ENCODE measurements around the gene PPFIA1. TPM values are rescaled to one million over a fixed set of nuclear protein-coding genes. Genes with fewer than 3 reads are reported as not detected.

Gene PPFIA1
- total RNA-seq, 1 experiment from 2014 or later = 86.8 TPM

DNA sequence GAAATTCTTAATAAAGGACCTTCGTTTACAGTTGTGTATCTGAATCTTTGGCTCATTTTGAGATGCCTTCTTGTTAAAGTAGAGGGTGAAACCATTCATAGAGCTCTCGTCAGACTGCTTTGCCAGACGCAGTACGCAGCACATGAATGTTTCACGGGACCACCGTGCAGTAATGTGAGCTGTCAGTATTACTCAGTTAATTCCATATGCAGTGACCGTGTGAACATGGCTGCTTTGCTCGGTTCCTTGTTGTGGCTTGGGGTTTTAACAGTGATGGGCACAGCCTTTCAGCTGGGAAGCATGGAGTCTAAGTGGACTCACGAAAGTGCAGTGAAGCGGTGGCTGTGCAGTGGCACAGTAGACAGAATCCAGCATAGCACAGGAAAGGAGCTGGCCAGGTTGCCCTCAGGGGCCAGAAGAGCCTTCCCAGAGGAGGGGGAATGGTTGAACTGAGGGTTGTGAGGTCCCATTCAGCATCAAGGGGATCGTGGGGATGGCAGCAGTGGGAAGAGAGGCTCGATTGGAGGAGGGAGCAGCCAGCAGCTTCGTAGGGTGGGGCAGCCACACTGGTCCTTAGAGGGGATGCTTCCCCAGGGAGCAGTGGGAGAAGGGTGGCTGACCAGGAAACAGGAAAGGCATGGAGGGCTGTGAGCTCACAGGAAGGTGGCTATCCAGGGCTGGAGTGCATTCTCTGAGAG is 31.4 kb downstream of the PPFIA1 start:
- Histone ChIP-seq H3K79me2 (ENCODE audit: low read depth) (peaks cover 78% of the 10 kb centered on the region), H3K27me3 (ENCODE audit: insufficient read depth, low read depth) (no peaks in the 10 kb centered on the region), H3K27ac (no peak overlapping the region), H4K20me1 (ENCODE audit: insufficient read depth) (peaks cover 48% of the 10 kb centered on the region), H3K9me3 (ENCODE audit: insufficient read depth, low read depth) (no peaks in the 10 kb centered on the region), H3K4me2 (no peak overlapping the region), H2AFZ (no peak overlapping the region), H3K9me2 (ENCODE audit: insufficient read depth) (no peaks in the 10 kb centered on the region), H3K4me1 (replicated peaks; ENCODE audit: insufficient read depth) (peaks cover 40% of the 10 kb centered on the region), H3F3A (ENCODE audit: insufficient read depth, low read depth) (peaks cover 34% of the 10 kb centered on the region), H3K36me3 (ENCODE audit: low read depth) (peaks cover 20% of the 10 kb centered on the region; the same call in 1 of the 2 replicates), H3K4me3 (no peak overlapping the region)
- intact Hi-C loops (cut with micrococcal nuclease; ENCODE audit: unreplicated experiment) = no loop called here
- POLR2A ChIA-PET (ENCODE audit: unreplicated experiment) = no interaction called here
- no TSS peak for BruUV-seq (replicated peaks)
- TF ChIP-seq, protein P1, sequence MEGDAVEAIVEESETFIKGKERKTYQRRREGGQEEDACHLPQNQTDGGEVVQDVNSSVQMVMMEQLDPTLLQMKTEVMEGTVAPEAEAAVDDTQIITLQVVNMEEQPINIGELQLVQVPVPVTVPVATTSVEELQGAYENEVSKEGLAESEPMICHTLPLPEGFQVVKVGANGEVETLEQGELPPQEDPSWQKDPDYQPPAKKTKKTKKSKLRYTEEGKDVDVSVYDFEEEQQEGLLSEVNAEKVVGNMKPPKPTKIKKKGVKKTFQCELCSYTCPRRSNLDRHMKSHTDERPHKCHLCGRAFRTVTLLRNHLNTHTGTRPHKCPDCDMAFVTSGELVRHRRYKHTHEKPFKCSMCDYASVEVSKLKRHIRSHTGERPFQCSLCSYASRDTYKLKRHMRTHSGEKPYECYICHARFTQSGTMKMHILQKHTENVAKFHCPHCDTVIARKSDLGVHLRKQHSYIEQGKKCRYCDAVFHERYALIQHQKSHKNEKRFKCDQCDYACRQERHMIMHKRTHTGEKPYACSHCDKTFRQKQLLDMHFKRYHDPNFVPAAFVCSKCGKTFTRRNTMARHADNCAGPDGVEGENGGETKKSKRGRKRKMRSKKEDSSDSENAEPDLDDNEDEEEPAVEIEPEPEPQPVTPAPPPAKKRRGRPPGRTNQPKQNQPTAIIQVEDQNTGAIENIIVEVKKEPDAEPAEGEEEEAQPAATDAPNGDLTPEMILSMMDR (conservative IDR thresholded peaks at IDR 0.05) = no peak
- TF ChIP-seq EZH2 (IDR thresholded peaks at IDR 0.05; ENCODE audit: low read depth) = no peak
- CTCF ChIA-PET = interaction anchor here (0.7 kb wide), 1 partner anchor 82 kb away, joined by 14 read pairs; no protein-coding TSS in a partner anchor
- no peak for DNase-seq

DNA sequence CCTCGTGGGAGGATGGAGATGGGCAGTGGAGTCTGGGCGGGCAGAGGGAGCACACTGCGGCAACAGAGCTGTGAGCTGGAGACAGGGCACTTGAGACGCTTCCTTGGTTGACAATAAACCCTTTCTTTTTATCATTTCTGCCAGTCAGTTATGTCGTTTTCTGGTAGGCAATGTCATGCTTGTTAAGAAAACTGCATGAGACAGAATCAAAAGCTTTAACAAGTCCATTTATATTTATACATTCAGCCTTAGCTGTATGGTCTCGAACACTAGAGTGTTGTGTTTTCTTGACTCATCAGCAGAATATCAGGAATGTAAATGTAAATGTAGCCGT is 31.9 kb downstream of the PPFIA1 start:
- Histone ChIP-seq H3K27ac (no peak overlapping the region), H3F3A (ENCODE audit: insufficient read depth, low read depth) (peaks cover 36% of the 10 kb centered on the region), H3K79me2 (ENCODE audit: low read depth) (peaks cover 75% of the 10 kb centered on the region), H3K4me3 (no peak overlapping the region), H4K20me1 (ENCODE audit: insufficient read depth) (peaks cover 45% of the 10 kb centered on the region), H3K36me3 (ENCODE audit: low read depth) (peaks cover 17% of the 10 kb centered on the region; the same call in 1 of the 2 replicates), H2AFZ (no peak overlapping the region), H3K9me2 (ENCODE audit: insufficient read depth) (no peaks in the 10 kb centered on the region), H3K9me3 (ENCODE audit: insufficient read depth, low read depth) (no peaks in the 10 kb centered on the region), H3K4me2 (no peak overlapping the region), H3K27me3 (ENCODE audit: insufficient read depth, low read depth) (no peaks in the 10 kb centered on the region), H3K4me1 (replicated peaks; ENCODE audit: insufficient read depth) (peaks cover 40% of the 10 kb centered on the region)
- TF ChIP-seq, protein P1 (conservative IDR thresholded peaks at IDR 0.05) = no peak
- no peak for TF ChIP-seq EZH2 (IDR thresholded peaks at IDR 0.05; ENCODE audit: low read depth)
- intact Hi-C loops (cut with micrococcal nuclease; ENCODE audit: unreplicated experiment) = no loop called here
- BruUV-seq (replicated peaks) = no TSS peak
- DNase-seq = no peak
- ChIA-PET POLR2A (ENCODE audit: unreplicated experiment) (no interaction called here), CTCF (interaction anchor here (0.5 to 0.7 kb wide), 2 partner anchors 13 to 83 kb away, joined by 4 to 14 read pairs; no protein-coding TSS in a partner anchor)

DNA sequence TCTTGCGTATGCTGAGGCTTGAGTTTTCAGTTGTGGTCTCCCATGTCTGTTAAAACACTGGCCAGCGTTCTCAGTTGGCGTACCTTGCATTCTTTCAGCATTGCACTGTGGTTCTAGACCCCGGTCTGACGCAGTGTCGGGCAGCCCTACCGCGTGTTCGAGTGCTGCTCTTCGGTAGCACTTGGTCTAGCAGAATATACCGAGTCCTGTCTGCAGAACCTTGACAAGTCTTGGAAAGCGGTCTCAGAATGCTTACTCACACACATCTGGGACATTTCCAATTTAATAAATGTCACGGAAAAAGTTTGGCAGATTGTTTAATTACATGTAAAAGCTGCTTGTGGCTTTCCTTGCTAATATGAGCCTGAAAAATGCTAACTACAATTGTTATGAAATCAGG is 32.6 kb downstream of the PPFIA1 start:
- ChIA-PET CTCF (no interaction called here), POLR2A (ENCODE audit: unreplicated experiment) (no interaction called here)
- Histone ChIP-seq H3K9me2 (ENCODE audit: insufficient read depth) (no peaks in the 10 kb centered on the region), H3K36me3 (ENCODE audit: low read depth) (peaks cover 17% of the 10 kb centered on the region), H3K79me2 (ENCODE audit: low read depth) (peaks cover 75% of the 10 kb centered on the region), H3K27me3 (ENCODE audit: insufficient read depth, low read depth) (no peaks in the 10 kb centered on the region), H3K4me2 (no peak overlapping the region), H3K4me1 (replicated peaks; ENCODE audit: insufficient read depth) (peaks cover 41% of the 10 kb centered on the region), H2AFZ (no peak overlapping the region), H3K27ac (no peak overlapping the region), H3K4me3 (no peak overlapping the region), H4K20me1 (ENCODE audit: insufficient read depth) (peaks cover 45% of the 10 kb centered on the region), H3F3A (ENCODE audit: insufficient read depth, low read depth) (peaks cover 42% of the 10 kb centered on the region), H3K9me3 (ENCODE audit: insufficient read depth, low read depth) (no peaks in the 10 kb centered on the region)
- DNase-seq = no peak
- intact Hi-C loops (cut with micrococcal nuclease; ENCODE audit: unreplicated experiment) = no loop called here
- TF ChIP-seq, protein P1 (conservative IDR thresholded peaks at IDR 0.05) = no peak
- TF ChIP-seq EZH2 (IDR thresholded peaks at IDR 0.05; ENCODE audit: low read depth) = no peak
- no TSS peak for BruUV-seq (replicated peaks)
